ENCODE measurements around the gene ROM1.

GRCh38 chr11:62654297-62654696 is 41.2 kb downstream of the ROM1 start:
- TF ChIP-seq CTCF (IDR thresholded peaks at IDR 0.05) = no peak
- TF ChIP-seq POLR2A (IDR thresholded peaks at IDR 0.05) = no peak
- TF ChIP-seq EP300 (IDR thresholded peaks at IDR 0.05; ENCODE audit: low read depth) = no peak
